Calu3 (cell line): Measurements from ENCODE around the gene SUZ12. TPM values are rescaled to one million over a fixed set of nuclear protein-coding genes. Genes with fewer than 3 reads are reported as not detected.
"Not testable (repeated sequence)": the region's sequence is repeated elsewhere in the genome, so short reads cannot be mapped to it uniquely, and the experiment has no call there.

ENCODE experiments used
- Bru-seq: library from RNA; stranded (reverse); fragments of 400-500 nt; gene quantifications from one replicate; lab custom pipeline; 2021; lab: Mats Ljungman, UMichigan
- BruChase-seq, 2 experiments: library from RNA; stranded (reverse); fragments of 400-500 nt; gene quantifications; one replicate each; lab custom pipeline; 2021; lab: Mats Ljungman, UMichigan
- BruUV-seq: library from RNA; stranded (reverse); fragments of 400-500 nt; replicated peaks from 2 replicates; lab custom pipeline; 2021; lab: Mats Ljungman, UMichigan
- CTCF ChIA-PET: fragments of 300-600 bp; sonication (Branson Sonifier 250); formaldehyde crosslinking; loops from one replicate; lab custom pipeline; 2022; ENCODE audit warnings: antibody characterized with exemption; lab: Charles Lee
- DNase-seq: peaks from one replicate; pipeline ENCODE4 v3.0.0; 2022
- H3K27ac Mint-ChIP-seq: one replicate; pipeline ENCODE4 v1.8.0; 2022; ENCODE audit warnings: mixed read lengths; ENCODE audit not compliant: unreplicated experiment
- H3K27me3 Mint-ChIP-seq: one replicate; pipeline ENCODE4 v1.8.0; 2022; ENCODE audit warnings: mixed read lengths; ENCODE audit not compliant: unreplicated experiment
- H3K36me3 Mint-ChIP-seq: one replicate; pipeline ENCODE4 v1.8.0; 2022; ENCODE audit warnings: mild to moderate bottlenecking, moderate library complexity, mixed read lengths; ENCODE audit not compliant: insufficient read depth, unreplicated experiment
- H3K4me1 Mint-ChIP-seq: one replicate; pipeline ENCODE4 v1.8.0; 2022; ENCODE audit warnings: mild to moderate bottlenecking, low read depth, mixed read lengths; ENCODE audit not compliant: unreplicated experiment
- H3K4me3 Mint-ChIP-seq: one replicate; pipeline ENCODE4 v1.8.0; 2022; ENCODE audit warnings: mild to moderate bottlenecking, low read depth, moderate library complexity, mixed read lengths; ENCODE audit not compliant: unreplicated experiment
- H3K9me3 Mint-ChIP-seq: one replicate; pipeline ENCODE4 v1.8.0; 2022; ENCODE audit warnings: low read depth, mixed read lengths; ENCODE audit not compliant: unreplicated experiment
- CTCF ChIP-seq: fragments of 200-600 bp; IDR thresholded peaks from one replicate; pipeline ENCODE4 v1.8.0; 2022; ENCODE audit warnings: antibody characterized with exemption; ENCODE audit not compliant: unreplicated experiment
- intact Hi-C: fragments of 100-400 bp; cut with micrococcal nuclease; formaldehyde crosslinking; loops from one replicate; pipeline ENCODE4 v1.10.0; 2022; ENCODE audit not compliant: unreplicated experiment
- long read RNA-seq: library from polyadenylated mRNA; stranded (forward); transcript quantifications from one replicate; pipeline ENCODE4 v2.0.0, GENCODE V29; 2022
- total RNA-seq: library from RNA; stranded (reverse); gene quantifications from 2 replicates; pipeline ENCODE4 v1.2.3, GENCODE V29; 2022

The SUZ12 gene
- 47.5 and 49.2 TPM in 2 replicates for total RNA-seq
- percentile 92 among the genes with signal in this experiment for Bru-seq, nascent RNA
- BruChase-seq, experiment 1, labeled RNA remaining after a 6-hour chase, result percentile 90 among the genes with signal in this experiment
- BruChase-seq, experiment 2, labeled RNA remaining after a 2-hour chase, result percentile 91 among the genes with signal in this experiment
- long read RNA-seq, full-length matches to known transcripts, result 45 of 61 reads
- long read RNA-seq, partial matches to known transcripts, result 4 of 61 reads
- long read RNA-seq, other reads (novel, unspliced or antisense), result 12 of 61 reads

DNA sequence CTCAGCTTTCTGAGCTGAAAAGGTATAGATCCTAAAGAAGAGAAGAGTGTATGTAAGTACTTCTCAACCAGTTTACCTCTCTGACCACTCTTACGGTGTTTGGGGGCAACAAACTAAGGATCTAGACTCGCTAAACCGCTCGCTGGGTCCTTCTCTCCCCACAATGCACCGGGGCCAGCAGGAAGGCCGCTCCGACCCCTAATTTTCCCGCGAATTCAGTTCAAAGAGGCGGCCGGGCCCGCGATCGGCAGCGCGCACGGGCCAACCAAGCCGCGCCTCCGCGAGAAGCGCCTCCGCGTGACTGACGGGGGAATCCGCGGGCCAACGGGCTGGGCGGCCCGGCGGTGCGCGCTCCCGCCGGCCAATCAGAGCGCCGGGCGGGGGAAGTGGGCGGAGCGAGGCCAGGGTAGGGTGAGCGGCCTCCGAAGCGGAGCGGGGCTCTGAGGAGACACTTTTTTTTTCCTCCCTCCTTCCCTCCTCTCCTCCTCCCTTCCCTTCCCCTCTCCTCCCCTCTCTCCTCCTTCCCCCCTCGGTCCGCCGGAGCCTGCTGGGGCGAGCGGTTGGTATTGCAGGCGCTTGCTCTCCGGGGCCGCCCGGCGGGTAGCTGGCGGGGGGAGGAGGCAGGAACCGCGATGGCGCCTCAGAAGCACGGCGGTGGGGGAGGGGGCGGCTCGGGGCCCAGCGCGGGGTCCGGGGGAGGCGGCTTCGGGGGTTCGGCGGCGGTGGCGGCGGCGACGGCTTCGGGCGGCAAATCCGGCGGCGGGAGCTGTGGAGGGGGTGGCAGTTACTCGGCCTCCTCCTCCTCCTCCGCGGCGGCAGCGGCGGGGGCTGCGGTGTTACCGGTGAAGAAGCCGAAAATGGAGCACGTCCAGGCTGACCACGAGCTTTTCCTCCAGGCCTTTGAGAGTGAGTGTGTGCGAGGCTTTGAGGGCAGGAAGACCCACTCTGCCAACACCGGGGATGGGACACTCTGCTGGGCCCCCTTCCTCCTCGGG, at the start of gene SUZ12:
Gene SUZ12 (plus strand): TSS at position 393 of the 995 bp plus-strand sequence. CDS start 240 bp downstream, at position 633.
- Mint-ChIP-seq H3K4me3 (peak within 1 kb of the TSS; percentile 69), H3K36me3 (peaks cover 47% of the 10 kb centered on the region), H3K27ac (peak within 1 kb of the TSS; percentile 27)
- H3K9me3 Mint-ChIP-seq, CTCF ChIA-PET, H3K27me3 Mint-ChIP-seq, H3K4me1 Mint-ChIP-seq, BruUV-seq, intact Hi-C loops: not testable (repeated sequence)
- peak; percentile 89 for DNase-seq

DNA sequence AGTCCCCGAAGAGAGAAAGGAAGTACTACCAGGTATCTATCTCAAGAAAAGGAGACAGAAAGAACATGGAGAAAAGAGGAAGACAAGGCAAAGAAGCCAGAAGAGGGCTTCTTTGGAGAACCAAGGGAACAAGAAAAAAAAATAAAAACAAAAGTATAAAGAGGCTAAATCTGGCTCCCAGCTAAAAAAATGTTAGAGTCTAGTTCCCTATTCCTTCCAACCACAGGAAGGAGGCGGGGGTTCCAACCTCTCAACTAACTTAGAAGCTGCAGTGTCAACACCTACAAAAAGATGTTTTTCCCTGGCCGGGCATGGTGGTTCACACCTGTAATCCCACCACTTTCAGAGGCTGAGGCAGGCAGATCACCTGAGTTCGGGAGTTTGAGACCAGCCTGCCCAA, 48.7 kb upstream of the SUZ12 start:
- H3K4me1 Mint-ChIP-seq, result no peaks in the 10 kb centered on the region
- peaks cover 53% of the 10 kb centered on the region for H3K36me3 Mint-ChIP-seq
- no peaks in the 10 kb centered on the region for H3K27me3 Mint-ChIP-seq
- DNase-seq, result no peak
- CTCF ChIA-PET, result no interaction called here
- TF ChIP-seq CTCF, result no peak
- intact Hi-C loops, result no loop called here
- no peaks in the 10 kb centered on the region for H3K9me3 Mint-ChIP-seq
- no TSS peak for BruUV-seq
- H3K27ac Mint-ChIP-seq, result no peak overlapping the region
- no peak overlapping the region for H3K4me3 Mint-ChIP-seq

- Mint-ChIP-seq H3K4me3 (no peak overlapping the region), H3K4me1 (no peaks in the 10 kb centered on the region), H3K27ac (no peak overlapping the region), H3K36me3 (peaks cover 22% of the 10 kb centered on the region), H3K9me3 (no peaks in the 10 kb centered on the region), H3K27me3 (no peaks in the 10 kb centered on the region)
- intact Hi-C loops, result no loop called here
- CTCF ChIA-PET, result interaction anchor here (0.6 to 1.0 kb wide), 4 partner anchors 12 to 464 kb away, joined by 3 to 6 read pairs (median 4); no protein-coding TSS in a partner anchor
- no peak for TF ChIP-seq CTCF
- no peak for DNase-seq
- TSS peak; percentile 76 for BruUV-seq
Measured at GRCh38 chr17:31900877-31901276, 35.9 kb upstream of the SUZ12 start.

- no peaks in the 10 kb centered on the region for H3K4me1 Mint-ChIP-seq
- CTCF ChIA-PET, result no interaction called here
- H3K4me3 Mint-ChIP-seq, result no peak overlapping the region
- H3K27ac Mint-ChIP-seq, result no peak overlapping the region
- intact Hi-C loops, result no loop called here
- DNase-seq, result no peak
- TF ChIP-seq CTCF, result no peak
- H3K27me3 Mint-ChIP-seq, result no peaks in the 10 kb centered on the region
- H3K36me3 Mint-ChIP-seq, result peaks cover 5% of the 10 kb centered on the region
- BruUV-seq, result no TSS peak
- H3K9me3 Mint-ChIP-seq, result no peaks in the 10 kb centered on the region
Measured at GRCh38 chr17:31902693-31903092, 34.1 kb upstream of the SUZ12 start.
